Chondrocyte (in vitro differentiated cells): ENCODE data around the gene ACSF2. TPM values are rescaled to one million over a fixed set of nuclear protein-coding genes. Genes with fewer than 3 reads are reported as not detected.

Experiments used
- DNase-seq: peaks from one replicate; pipeline ENCODE4 v3.0.0; 2021; ENCODE audit warnings: mixed read lengths, low spot score
- H3K27ac Mint-ChIP-seq: one replicate; pipeline ENCODE4 v1.8.0; 2021; ENCODE audit warnings: mild to moderate bottlenecking, moderate library complexity, mixed read lengths; ENCODE audit not compliant: unreplicated experiment
- H3K27me3 Mint-ChIP-seq: 2 replicates; pipeline ENCODE4 v1.8.0; 2021; ENCODE audit warnings: low read depth, mixed read lengths
- H3K36me3 Mint-ChIP-seq: 2 replicates; pipeline ENCODE4 v1.8.0; 2021; ENCODE audit warnings: low read depth, mixed read lengths
- H3K4me1 Mint-ChIP-seq: 2 replicates; pipeline ENCODE4 v1.8.0; 2021; ENCODE audit warnings: low read depth, mild to moderate bottlenecking, mixed read lengths
- H3K4me3 Mint-ChIP-seq: one replicate; pipeline ENCODE4 v1.8.0; 2021; ENCODE audit warnings: mild to moderate bottlenecking, moderate library complexity, mixed read lengths; ENCODE audit not compliant: unreplicated experiment
- H3K9me3 Mint-ChIP-seq: 2 replicates; pipeline ENCODE4 v1.8.0; 2021; ENCODE audit warnings: low read depth, mixed read lengths
- total RNA-seq: library from RNA; stranded (reverse); gene quantifications from 3 replicates; pipeline ENCODE4 v1.2.1, GENCODE V29; 2021
- TF ChIP-seq, protein P1 (sequence below): fragments of 200-600 bp; sonication (generic); IDR thresholded peaks from 2 replicates; pipeline ENCODE4 v1.5.0; 2021; ENCODE audit warnings: antibody characterized with exemption, mild to moderate bottlenecking, moderate library complexity

Gene ACSF2
- total RNA-seq, 1 donor from 2014 or later: 17.4 TPM

DNA sequence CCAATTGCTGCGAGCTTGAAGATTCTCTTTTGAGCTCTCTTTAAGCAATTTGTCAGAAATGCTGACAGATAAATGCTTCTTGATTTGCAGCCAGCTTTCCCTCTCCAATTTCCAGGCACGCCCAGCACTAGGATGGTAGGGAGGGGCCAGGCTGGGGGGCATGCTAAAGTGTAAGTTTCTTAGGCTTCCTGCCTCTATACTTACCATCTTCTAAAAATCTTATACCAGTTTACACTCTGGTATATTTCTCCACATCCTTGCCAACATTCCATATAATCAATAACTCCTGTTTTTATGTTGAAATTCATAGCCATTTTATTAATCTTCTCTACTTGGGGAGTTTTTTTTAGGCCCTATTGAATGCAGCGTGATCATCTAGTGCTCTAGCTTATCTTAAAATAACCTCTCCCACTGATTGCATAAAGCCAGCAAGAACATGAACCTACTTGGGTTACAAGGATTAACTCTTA lies 17.5 kb downstream of the ACSF2 start:
- no peak overlapping the region for H3K4me3 Mint-ChIP-seq

DNA sequence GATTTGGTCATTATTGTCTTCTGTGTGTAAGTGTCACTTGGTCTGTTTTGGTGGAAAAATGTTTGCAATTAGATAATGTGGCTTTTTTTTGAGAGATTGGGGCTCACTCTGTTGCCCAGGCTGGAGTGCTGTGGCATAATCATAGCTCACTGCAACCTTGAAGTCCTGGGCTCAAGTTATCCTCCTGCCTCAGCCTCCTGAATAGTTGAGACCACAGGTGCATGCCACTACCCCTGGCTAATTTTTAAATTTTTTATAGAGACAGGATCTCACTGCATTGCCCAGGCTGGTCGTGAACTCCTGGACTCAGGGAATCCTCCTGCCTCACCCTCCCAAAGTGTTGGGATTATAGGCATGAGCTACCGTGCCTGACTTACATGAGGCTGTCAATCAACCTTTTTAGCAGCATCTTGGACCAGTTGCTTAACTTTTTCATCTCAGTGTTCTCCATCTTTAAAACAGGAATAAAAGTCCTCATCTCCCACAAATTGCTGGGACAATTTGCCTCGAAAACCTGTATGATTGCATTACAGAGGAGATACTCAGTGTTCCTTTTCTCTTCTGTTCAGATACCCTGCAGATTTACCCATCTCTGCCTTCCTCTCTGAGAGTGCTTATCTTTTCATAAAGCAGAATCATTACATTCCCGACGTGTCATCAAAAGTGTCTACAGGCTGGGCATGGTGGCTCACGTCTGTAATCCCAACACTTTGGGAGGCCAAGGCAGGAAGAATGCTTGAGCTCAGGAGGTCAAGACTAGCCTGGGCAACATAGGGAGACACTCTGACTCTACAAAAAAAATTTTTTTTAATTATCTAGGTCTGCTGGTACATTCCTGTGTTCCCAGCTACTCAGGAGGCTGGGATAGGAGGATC lies 19.1 kb downstream of the ACSF2 start:
- Mint-ChIP-seq H3K9me3 (no peaks in the 10 kb centered on the region), H3K4me1 (peaks cover 10% of the 10 kb centered on the region), H3K27me3 (no peaks in the 10 kb centered on the region), H3K36me3 (no peaks in the 10 kb centered on the region), H3K27ac (no peak overlapping the region), H3K4me3 (no peak overlapping the region)
- DNase-seq: no peak
- TF ChIP-seq, protein P1, sequence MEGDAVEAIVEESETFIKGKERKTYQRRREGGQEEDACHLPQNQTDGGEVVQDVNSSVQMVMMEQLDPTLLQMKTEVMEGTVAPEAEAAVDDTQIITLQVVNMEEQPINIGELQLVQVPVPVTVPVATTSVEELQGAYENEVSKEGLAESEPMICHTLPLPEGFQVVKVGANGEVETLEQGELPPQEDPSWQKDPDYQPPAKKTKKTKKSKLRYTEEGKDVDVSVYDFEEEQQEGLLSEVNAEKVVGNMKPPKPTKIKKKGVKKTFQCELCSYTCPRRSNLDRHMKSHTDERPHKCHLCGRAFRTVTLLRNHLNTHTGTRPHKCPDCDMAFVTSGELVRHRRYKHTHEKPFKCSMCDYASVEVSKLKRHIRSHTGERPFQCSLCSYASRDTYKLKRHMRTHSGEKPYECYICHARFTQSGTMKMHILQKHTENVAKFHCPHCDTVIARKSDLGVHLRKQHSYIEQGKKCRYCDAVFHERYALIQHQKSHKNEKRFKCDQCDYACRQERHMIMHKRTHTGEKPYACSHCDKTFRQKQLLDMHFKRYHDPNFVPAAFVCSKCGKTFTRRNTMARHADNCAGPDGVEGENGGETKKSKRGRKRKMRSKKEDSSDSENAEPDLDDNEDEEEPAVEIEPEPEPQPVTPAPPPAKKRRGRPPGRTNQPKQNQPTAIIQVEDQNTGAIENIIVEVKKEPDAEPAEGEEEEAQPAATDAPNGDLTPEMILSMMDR: no peak

More for the DNA sequence above, 17.5 kb downstream of the ACSF2 start:
- Mint-ChIP-seq H3K36me3 (no peaks in the 10 kb centered on the region), H3K27me3 (no peaks in the 10 kb centered on the region), H3K9me3 (no peaks in the 10 kb centered on the region), H3K27ac (no peak overlapping the region), H3K4me1 (peaks cover 10% of the 10 kb centered on the region)
- TF ChIP-seq, protein P1: no peak
- DNase-seq: no peak

DNA sequence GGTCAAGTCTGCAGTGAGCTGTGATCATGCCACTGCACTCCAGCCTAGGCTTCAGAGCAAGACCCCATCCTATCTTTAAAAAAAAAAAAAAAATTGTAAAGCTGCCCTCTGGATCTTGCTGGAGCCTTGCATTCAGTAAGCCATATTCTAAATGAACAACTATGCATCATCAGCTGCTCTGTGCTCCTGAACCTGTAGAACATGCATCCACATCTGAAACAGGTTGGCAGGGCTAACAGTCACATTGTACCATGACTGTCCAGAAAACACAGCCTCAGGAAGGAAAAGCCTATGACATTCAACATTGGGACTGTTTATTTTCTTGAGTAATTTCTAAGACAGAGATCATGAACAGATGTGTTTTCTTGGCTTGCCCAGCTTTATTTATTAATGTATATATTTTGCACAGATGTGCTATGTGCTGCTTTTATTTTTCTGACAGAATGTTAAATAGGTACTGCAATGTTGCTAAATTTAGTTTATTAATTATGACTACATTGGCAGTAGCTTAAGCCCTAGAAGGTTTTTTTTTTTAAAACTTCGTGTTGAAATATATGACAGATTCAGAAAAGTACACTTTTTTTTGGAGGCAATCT lies 19.8 kb downstream of the ACSF2 start:
- Mint-ChIP-seq H3K9me3 (no peaks in the 10 kb centered on the region), H3K36me3 (peaks cover 2% of the 10 kb centered on the region), H3K27ac (no peak overlapping the region), H3K4me3 (no peak overlapping the region), H3K4me1 (peaks cover 10% of the 10 kb centered on the region), H3K27me3 (no peaks in the 10 kb centered on the region)
- TF ChIP-seq, protein P1: no peak
- DNase-seq: no peak

DNA sequence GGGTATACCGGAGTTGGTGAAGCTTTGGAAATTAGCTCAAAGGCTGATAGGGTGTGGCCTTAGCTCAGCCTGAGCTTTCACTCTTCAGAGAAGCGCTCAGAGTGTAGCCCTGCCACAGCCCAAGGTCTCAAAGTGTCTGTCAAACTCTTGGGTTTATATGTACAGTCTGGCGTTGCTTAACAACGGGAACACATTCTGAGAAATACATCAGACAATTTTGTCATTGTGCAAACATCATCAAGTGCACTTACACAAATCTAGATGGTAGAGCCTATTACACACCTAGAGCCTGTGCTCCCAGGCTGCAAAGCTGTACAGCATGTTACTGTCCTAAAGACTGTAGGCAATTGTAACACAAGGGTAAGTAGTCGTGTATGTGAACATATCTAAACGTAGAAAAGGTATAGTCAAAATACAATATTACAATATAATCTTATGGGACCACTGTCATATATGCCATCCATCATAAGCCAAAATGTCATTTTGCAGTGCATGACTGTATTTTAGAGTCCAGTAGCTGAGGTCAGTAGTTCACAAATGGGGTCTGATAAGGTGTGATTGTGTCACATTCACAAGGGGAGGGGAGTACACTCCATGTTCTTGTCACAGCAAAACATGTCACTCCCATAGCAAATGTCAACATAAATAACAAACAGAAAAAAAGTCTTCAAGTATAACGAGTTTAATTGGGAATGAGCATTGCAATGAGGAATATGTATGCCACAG lies 22.0 kb downstream of the ACSF2 start:
- Mint-ChIP-seq H3K27me3 (no peaks in the 10 kb centered on the region), H3K4me3 (no peak overlapping the region), H3K4me1 (peaks cover 9% of the 10 kb centered on the region), H3K36me3 (peaks cover 2% of the 10 kb centered on the region), H3K27ac (no peak overlapping the region), H3K9me3 (no peaks in the 10 kb centered on the region)
- DNase-seq: no peak
- TF ChIP-seq, protein P1: no peak

DNA sequence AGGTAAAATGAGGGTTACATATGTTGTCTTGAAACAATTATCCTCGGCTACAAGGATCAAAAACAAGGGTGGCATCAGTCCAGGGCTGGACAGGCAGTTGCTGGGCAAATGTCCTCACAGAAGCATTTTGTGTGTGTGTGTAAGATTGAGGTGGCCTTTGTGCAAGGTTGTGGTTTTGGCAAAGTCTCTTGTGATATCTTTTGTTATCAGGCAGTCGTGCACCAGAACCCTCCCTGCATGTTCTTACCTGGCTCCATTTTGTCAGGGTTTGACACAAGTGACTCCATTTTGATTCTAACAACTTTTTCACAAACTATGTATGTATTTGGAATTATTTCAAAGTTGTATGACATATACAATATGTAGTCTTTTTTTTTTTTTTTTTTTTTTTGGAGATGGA lies 22.6 kb downstream of the ACSF2 start:
- DNase-seq: no peak
- H3K4me1 Mint-ChIP-seq: peaks cover 3% of the 10 kb centered on the region
- H3K4me3 Mint-ChIP-seq: no peak overlapping the region
- no peak overlapping the region for H3K27ac Mint-ChIP-seq
- TF ChIP-seq, protein P1: no peak
- H3K27me3 Mint-ChIP-seq: no peaks in the 10 kb centered on the region
- H3K36me3 Mint-ChIP-seq: peaks cover 2% of the 10 kb centered on the region
- H3K9me3 Mint-ChIP-seq: no peaks in the 10 kb centered on the region
